Vagina (tissue), 2 donors: ENCODE data around the gene SPEM1. TPM values are rescaled to one million over a fixed set of nuclear protein-coding genes. Genes with fewer than 3 reads are reported as not detected.

ENCODE experiments used
- DNase-seq, 2 donors: peaks; one replicate each; pipeline ENCODE4 v3.0.0-alpha.2; 2017; ENCODE audit errors: extremely low spot score in 2 of 2
- H3K27ac ChIP-seq: fragments of 200-600 bp; sonication (generic); one replicate; pipeline ENCODE4 v1.5.1; 2019
- H3K27me3 ChIP-seq: fragments of 200-600 bp; sonication (generic); one replicate; pipeline ENCODE4 v1.5.1; 2019
- H3K36me3 ChIP-seq, 2 donors: fragments of 200-600 bp; sonication (generic); one replicate each; pipeline ENCODE4 v1.5.1; 2017 to 2019
- H3K4me1 ChIP-seq: fragments of 200-600 bp; sonication (generic); one replicate; pipeline ENCODE4 v1.5.1; 2019
- H3K4me3 ChIP-seq, 2 donors: fragments of 200-600 bp; sonication (generic); 1 replicate in 1 of 2; 2 replicates in 1 of 2; pipeline ENCODE4 v1.5.1; 2016 to 2019
- H3K9me3 ChIP-seq: fragments of 200-600 bp; sonication (generic); one replicate; pipeline ENCODE4 v1.5.1; 2019
- POLR2A ChIP-seq, 2 donors: fragments of 450-650 bp; IDR thresholded peaks; one replicate each; pipeline ENCODE4 v1.6.1; 2017; ENCODE audit warnings: antibody characterized with exemption in 2 of 2, mild to moderate bottlenecking in 2 of 2, moderate library complexity in 2 of 2
- POLR2AphosphoS5 ChIP-seq, 2 donors: sonication (generic); formaldehyde crosslinking; IDR thresholded peaks; one replicate each; pipeline ENCODE4 v1.9.0; 2017; ENCODE audit warnings: antibody characterized with exemption in 2 of 2, mild to moderate bottlenecking in 2 of 2, low read depth in 1 of 2; ENCODE audit not compliant: insufficient read depth in 1 of 2
- intact Hi-C: fragments of 100-400 bp; cut with DNase I; formaldehyde crosslinking; loops from one replicate; pipeline ENCODE4 v1.15.1; 2023
- total RNA-seq: library from RNA; depleted of rRNA; stranded (reverse); fragments of >200 nt; gene quantifications from one replicate; pipeline ENCODE4 v1.2.3, GENCODE V29; 2016
- TF ChIP-seq, protein P1 (sequence below), 3 experiments: fragments of 450-650 bp in 2 of 3; fragments of 200-600 bp in 1 of 3; sonication (generic) in 1 of 3; IDR thresholded peaks; one replicate each; pipeline ENCODE4 v1.5.1; 2017 to 2019; ENCODE audit warnings: antibody characterized with exemption in 3 of 3, mild to moderate bottlenecking in 2 of 3, moderate library complexity in 2 of 3

Gene SPEM1
- total RNA-seq, 1 donor from 2014 or later = not detected

DNA sequence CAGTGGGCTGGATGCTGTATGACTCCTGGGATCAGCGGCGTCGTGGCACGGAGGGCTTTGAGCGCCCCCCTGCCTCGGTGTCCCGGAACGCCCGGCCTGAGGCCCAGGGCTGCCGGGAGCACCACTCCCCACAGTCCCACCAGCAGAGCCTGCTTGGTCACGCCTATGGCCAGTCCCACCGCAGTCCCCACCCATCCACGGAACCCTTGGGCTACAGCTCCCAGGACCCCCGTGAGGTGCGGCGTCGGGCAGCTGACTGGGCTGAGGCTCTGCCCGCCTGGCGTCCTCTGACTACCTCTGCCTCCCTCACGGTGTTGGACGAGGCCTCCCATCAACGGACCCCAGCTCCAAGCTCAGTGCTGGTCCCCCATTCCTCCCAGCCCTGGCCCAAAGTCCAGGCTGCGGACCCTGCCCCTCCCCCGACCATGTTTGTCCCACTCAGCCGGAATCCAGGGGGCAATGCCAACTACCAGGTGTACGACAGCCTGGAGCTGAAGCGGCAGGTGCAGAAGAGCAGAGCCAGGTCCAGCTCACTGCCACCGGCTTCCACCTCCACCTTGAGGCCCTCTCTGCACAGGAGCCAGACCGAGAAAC, 6.9 kb downstream of the SPEM1 start:
- H3K36me3 ChIP-seq = no peaks in the 10 kb centered on the region
- H3K4me1 ChIP-seq = no peaks in the 10 kb centered on the region
- H3K9me3 ChIP-seq = no peaks in the 10 kb centered on the region
- intact Hi-C loops = no loop called here
- no peak overlapping the region for H3K4me3 ChIP-seq
- no peaks in the 10 kb centered on the region for H3K27me3 ChIP-seq
- DNase-seq = no peak
- TF ChIP-seq, protein P1, sequence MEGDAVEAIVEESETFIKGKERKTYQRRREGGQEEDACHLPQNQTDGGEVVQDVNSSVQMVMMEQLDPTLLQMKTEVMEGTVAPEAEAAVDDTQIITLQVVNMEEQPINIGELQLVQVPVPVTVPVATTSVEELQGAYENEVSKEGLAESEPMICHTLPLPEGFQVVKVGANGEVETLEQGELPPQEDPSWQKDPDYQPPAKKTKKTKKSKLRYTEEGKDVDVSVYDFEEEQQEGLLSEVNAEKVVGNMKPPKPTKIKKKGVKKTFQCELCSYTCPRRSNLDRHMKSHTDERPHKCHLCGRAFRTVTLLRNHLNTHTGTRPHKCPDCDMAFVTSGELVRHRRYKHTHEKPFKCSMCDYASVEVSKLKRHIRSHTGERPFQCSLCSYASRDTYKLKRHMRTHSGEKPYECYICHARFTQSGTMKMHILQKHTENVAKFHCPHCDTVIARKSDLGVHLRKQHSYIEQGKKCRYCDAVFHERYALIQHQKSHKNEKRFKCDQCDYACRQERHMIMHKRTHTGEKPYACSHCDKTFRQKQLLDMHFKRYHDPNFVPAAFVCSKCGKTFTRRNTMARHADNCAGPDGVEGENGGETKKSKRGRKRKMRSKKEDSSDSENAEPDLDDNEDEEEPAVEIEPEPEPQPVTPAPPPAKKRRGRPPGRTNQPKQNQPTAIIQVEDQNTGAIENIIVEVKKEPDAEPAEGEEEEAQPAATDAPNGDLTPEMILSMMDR (IDR thresholded peaks at IDR 0.05) = no peak
- TF ChIP-seq POLR2AphosphoS5 (IDR thresholded peaks at IDR 0.05; ENCODE audit: insufficient read depth in 1 of 2, low read depth in 1 of 2) (no peak), POLR2A (IDR thresholded peaks at IDR 0.05) (no peak)
- no peak overlapping the region for H3K27ac ChIP-seq

DNA sequence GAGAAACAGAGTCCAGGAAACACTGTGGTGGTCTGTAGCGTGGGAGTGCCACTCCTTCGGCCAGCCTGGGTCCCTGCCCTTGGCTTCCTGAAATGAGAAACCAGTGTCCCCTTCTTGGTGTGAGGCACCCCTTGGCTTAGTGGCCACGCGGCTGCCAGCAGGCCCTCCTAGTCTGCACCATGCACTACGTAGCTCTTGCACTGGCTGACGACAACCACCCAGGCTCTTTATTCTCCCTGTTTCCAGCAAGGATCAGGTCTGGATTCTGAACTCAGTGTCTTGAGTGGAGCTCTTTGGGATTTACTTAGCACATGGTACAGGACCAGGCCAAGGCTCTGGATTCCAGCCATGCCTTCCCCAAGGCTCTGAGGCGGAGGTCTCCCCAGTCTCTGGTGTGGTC, 7.4 kb downstream of the SPEM1 start:
- intact Hi-C loops = no loop called here

DNA sequence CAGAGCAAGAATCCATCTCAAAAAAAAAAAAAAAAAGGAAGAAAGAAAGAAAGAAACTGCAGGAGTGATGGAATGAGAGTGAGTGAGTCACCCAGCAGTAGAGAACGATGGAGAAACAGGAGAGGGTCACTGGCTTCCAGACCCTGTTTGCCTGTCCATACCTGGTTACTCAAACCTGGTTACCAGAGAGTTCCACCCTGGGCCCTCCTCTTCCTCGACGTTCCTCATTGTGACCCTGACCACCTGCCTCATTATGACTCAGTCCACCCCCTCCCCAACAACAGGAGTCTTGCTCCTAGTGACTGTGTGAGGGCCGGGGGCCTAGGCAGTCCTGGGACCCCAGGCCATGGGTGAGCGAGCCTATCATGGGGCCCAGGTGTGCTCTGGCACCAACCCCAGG, 8.4 kb downstream of the SPEM1 start, which contains the start of gene SPEM3:
Gene SPEM3, plus strand, starts transcription at position 301 of the 400 bp plus-strand sequence. Its CDS starts 46 bp downstream, at position 347.
- intact Hi-C loops = no loop called here
- H3K4me3 ChIP-seq = no peak within 1 kb of the TSS
- TF ChIP-seq POLR2A (IDR thresholded peaks at IDR 0.05) = no peak
- TF ChIP-seq, protein P1 (IDR thresholded peaks at IDR 0.05) = no peak
- no peak for TF ChIP-seq POLR2AphosphoS5 (IDR thresholded peaks at IDR 0.05; ENCODE audit: insufficient read depth in 1 of 2, low read depth in 1 of 2)

More for the DNA sequence above, 7.4 kb downstream of the SPEM1 start:
- no peaks in the 10 kb centered on the region for H3K4me1 ChIP-seq
- no peaks in the 10 kb centered on the region for H3K36me3 ChIP-seq
- H3K27me3 ChIP-seq = no peaks in the 10 kb centered on the region
- H3K27ac ChIP-seq = no peak overlapping the region
- H3K4me3 ChIP-seq = no peak overlapping the region
- H3K9me3 ChIP-seq = no peaks in the 10 kb centered on the region
- TF ChIP-seq POLR2A (IDR thresholded peaks at IDR 0.05) (no peak), POLR2AphosphoS5 (IDR thresholded peaks at IDR 0.05; ENCODE audit: insufficient read depth in 1 of 2, low read depth in 1 of 2) (no peak)
- TF ChIP-seq, protein P1 (IDR thresholded peaks at IDR 0.05) = no peak
- no peak for DNase-seq

DNA sequence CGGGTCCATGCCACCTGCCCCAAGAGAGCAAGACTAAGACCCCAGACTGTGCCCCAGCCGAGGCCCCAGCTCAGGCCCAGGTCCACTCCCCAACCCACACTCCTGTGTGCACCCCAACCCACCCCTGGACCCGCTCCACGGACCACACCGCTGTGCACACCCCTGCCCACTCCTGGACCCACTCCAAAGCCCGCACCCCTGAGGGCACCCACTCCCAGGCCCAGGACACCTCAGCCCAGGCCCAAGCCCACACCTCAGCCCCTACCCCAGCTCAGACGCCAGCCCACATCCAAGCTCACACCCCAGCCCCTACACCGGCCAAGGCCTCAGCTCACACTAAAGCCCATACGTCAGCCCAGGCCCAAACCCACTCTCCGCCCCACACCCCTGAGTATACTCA, 9.6 kb downstream of the SPEM1 start:
- no peak overlapping the region for H3K4me3 ChIP-seq
- TF ChIP-seq, protein P1 (IDR thresholded peaks at IDR 0.05) = no peak
- no peak for TF ChIP-seq POLR2A (IDR thresholded peaks at IDR 0.05)
- no peak for TF ChIP-seq POLR2AphosphoS5 (IDR thresholded peaks at IDR 0.05; ENCODE audit: insufficient read depth in 1 of 2, low read depth in 1 of 2)
- H3K27me3 ChIP-seq = no peaks in the 10 kb centered on the region
- no peaks in the 10 kb centered on the region for H3K9me3 ChIP-seq
- intact Hi-C loops = no loop called here
- no peak for DNase-seq
- no peak overlapping the region for H3K27ac ChIP-seq
- H3K4me1 ChIP-seq = no peaks in the 10 kb centered on the region
- no peaks in the 10 kb centered on the region for H3K36me3 ChIP-seq

More for the DNA sequence above, 8.4 kb downstream of the SPEM1 start, which contains the start of gene SPEM3:
- Histone ChIP-seq H3K27me3 (no peaks in the 10 kb centered on the region), H3K27ac (no peak within 1 kb of the TSS), H3K36me3 (no peaks in the 10 kb centered on the region), H3K4me1 (no peaks in the 10 kb centered on the region), H3K9me3 (no peaks in the 10 kb centered on the region)
- DNase-seq = no peak

DNA sequence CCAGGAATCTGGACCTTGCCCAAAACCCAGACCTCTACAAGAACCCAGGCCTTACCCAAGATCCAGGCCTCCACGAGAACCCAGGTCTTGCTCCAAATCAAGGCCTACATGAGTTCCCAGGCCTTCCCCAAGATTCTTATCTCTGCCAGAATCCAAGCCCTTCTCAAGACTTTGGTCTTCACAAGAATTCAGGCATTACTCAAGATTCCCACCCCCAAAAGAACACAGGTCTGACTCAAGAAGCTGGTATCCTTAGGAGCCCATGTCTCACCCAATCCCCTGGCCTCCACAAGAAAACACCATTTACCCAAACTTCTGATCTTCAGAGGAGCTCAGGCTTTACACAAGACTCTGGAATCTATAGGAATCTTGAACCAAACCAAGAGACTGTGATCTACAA, 11.1 kb downstream of the SPEM1 start:
- no peaks in the 10 kb centered on the region for H3K36me3 ChIP-seq
- no peaks in the 10 kb centered on the region for H3K9me3 ChIP-seq
- intact Hi-C loops = no loop called here
- H3K27me3 ChIP-seq = no peaks in the 10 kb centered on the region
- peaks cover 8% of the 10 kb centered on the region for H3K4me1 ChIP-seq
- no peak overlapping the region for H3K4me3 ChIP-seq
- no peak for TF ChIP-seq POLR2A (IDR thresholded peaks at IDR 0.05)
- no peak for TF ChIP-seq POLR2AphosphoS5 (IDR thresholded peaks at IDR 0.05; ENCODE audit: insufficient read depth in 1 of 2, low read depth in 1 of 2)
- TF ChIP-seq, protein P1 (IDR thresholded peaks at IDR 0.05) = no peak
- no peak overlapping the region for H3K27ac ChIP-seq
- no peak for DNase-seq
